ENCODE measurements around the gene SELENOP.
"Not testable (repeated sequence)": the region's sequence is repeated elsewhere in the genome, so short reads cannot be mapped to it uniquely, and the experiment has no call there.

Gene SELENOP

GRCh38 chr5:42825422-42826148 is 13.9 kb upstream of the SELENOP start:
- DNase-seq: no peak

GRCh38 chr5:42824347-42824976 is 12.8 kb upstream of the SELENOP start:
- no peak for DNase-seq

- no peak for DNase-seq
These were observed 10.9 kb upstream of the SELENOP start for GRCh38 chr5:42822548-42822947.

GRCh38 chr5:42819745-42820144 is 8.1 kb upstream of the SELENOP start:
- DNase-seq: no peak

GRCh38 chr5:42816546-42816945 is 4.9 kb upstream of the SELENOP start:
- DNase-seq: not testable (repeated sequence)

GRCh38 chr5:42813533-42813932 is 1.8 kb upstream of the SELENOP start:
- DNase-seq: no peak

GRCh38 chr5:42812620-42813019 is 928 bp upstream of the SELENOP start:
- DNase-seq: no peak

- DNase-seq: no peak
These were observed 680 bp downstream of the SELENOP start for GRCh38 chr5:42810834-42811590.

GRCh38 chr5:42808888-42809611 is 2.6 kb downstream of the SELENOP start:
- no peak for DNase-seq

- no peak for DNase-seq
These were observed 3.8 kb downstream of the SELENOP start for GRCh38 chr5:42807722-42808447.

GRCh38 chr5:42806701-42807262 is 4.9 kb downstream of the SELENOP start:
- DNase-seq: no peak

- DNase-seq: no peak
These were observed 5.5 kb downstream of the SELENOP start for GRCh38 chr5:42806004-42806700.

GRCh38 chr5:42804717-42805339 is 6.9 kb downstream of the SELENOP start:
- DNase-seq: no peak

GRCh38 chr5:42801516-42802166 is 10.1 kb downstream of the SELENOP start:
- no peak for DNase-seq

- DNase-seq: no peak
These were observed 10.9 kb downstream of the SELENOP start for GRCh38 chr5:42800748-42801330.

GRCh38 chr5:42799668-42800114 is 12.0 kb downstream of the SELENOP start:
- DNase-seq: no peak

- DNase-seq: no peak
These were observed 12.5 kb downstream of the SELENOP start for GRCh38 chr5:42799241-42799608.

- DNase-seq: no peak
These were observed 13.1 kb downstream of the SELENOP start for GRCh38 chr5:42798284-42799240.

GRCh38 chr5:42791151-42791550 is 20.5 kb downstream of the SELENOP start:
- no peak for DNase-seq
